Measurements from ENCODE around the gene PIK3IP1.

- TF ChIP-seq EZH2 (IDR thresholded peaks at IDR 0.05; ENCODE audit: insufficient read depth, poor library complexity, severe bottlenecking) (no peak), EZH2phosphoT487 (IDR thresholded peaks at IDR 0.05; ENCODE audit: insufficient read depth, low read depth) (no peak)
Observed at GRCh38 chr22:31247726-31248125, 44.6 kb downstream of the PIK3IP1 start.

Data from GM23248 (cell line).